Putamen (tissue), 1 donor: Measurements from ENCODE around the gene HSPB1.
"Not testable (repeated sequence)": the region's sequence is repeated elsewhere in the genome, so short reads cannot be mapped to it uniquely, and the experiment has no call there.

Source experiments
- DNase-seq: peaks from one replicate; pipeline ENCODE4 v3.0.0-alpha.2; 2016; ENCODE audit warnings: low spot score

The HSPB1 gene

DNA sequence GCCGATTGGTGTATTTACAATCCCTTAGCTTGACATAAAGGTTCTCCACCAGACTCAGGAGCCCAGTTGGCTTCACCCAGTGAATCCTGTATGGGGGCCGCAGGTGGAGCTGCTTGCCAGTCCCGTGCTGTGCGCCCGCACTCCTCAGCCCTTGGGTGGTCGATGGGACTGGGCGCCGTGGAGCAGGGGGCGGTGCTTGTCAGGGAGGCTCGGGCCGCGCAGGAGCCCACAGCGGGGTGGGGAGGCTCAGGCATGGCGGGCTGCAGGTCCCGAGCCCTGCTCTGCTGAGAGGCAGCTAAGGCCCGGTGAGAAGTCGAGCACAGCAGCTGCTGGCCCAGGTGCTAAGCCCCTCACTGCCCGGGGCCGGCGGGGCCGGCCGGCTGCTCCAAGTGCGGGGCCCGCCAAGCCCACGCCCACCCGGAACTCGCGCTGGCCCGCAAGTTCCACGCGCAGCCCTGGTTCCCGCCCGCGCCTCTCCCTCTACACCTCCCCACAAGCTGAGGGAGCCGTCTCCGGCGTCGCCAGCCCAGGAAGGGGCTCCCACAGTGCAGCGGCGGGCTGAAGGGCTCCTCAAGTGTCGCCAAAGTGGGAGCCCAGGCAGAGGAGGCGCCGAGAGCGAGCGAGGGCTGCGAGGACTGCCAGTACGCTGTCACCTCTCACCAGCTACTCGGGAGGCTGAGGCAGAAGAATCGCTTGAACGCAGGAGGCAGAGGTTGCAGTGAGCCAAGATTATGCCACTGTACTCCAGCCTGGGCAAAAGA is 7.0 kb downstream of the HSPB1 start:
- not testable (repeated sequence) for DNase-seq

GRCh38 chr7:76310102-76310957 is 7.9 kb downstream of the HSPB1 start:
- DNase-seq = no peak

DNA sequence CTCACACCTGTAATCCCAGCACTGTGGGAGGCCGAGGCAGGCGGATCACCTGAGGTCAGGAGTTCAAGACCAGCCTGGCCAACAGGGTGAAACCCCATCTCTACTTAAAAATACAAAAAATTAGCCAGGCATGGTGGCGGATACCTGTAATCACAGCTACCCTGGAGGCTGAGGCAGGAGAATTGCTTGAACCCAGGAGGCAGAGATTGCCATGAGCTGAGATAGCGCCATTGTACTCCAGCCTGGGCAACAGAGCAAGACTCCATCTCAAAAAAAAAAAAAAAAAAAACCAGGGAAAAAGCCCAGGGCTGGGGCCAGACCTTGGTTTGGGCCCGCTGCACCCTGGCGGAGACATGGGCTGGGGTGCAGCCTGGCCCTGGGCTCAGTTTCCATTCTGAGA is 9.4 kb downstream of the HSPB1 start:
- DNase-seq = not testable (repeated sequence)

DNA sequence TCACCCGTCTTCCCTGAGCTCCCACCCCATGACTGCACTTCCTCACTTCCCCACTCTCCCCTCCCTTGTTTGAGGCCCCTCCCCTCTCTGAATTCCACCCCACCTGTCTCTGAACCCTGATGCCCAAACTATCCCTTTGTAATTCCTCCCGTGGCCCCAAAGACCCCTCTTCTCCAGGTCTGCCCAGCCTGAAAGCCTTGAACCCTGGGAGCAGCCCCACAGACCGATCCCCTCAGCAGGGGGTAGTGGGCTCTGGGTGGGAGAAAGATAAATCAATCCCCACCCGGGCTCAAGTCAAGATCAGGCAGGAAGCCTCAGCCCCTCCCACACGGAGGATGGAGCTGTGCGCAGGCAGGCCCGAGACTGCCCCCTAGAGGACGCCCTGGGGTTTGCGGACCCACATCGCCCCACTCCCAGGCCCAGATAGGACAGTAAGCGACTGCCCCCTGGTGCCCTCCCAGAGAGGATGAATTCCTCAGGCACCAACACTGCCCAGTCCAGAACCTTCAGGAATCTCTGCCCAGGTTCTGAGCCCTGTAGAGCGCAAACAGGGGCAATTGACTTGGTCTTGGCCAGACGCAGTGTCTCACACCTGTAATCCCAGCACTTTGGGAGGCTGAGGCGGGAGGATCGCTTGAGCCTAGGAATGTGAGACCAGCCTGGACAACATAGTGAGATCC is 11.7 kb downstream of the HSPB1 start:
- peak; percentile 94 for DNase-seq

DNA sequence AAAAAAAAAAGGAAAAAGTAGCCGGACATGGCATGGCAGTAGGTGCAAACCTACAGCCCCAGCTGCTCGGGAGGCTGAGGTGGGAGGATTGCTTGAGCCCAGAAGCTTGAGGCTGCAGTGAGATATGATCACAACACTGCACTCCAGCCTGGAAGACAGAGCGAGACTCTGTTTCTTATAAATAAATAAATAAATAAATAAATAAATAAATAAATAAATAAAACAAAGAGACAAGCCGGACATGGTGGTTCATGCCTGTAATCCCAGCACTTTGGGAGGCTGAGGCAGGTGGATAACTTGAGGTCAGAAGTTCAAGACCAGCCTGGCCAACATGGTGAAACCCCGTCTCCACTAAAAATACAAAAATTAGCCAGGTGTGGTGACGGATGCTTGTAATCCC is 12.3 kb downstream of the HSPB1 start:
- not testable (repeated sequence) for DNase-seq

- DNase-seq = no peak
These were observed 12.9 kb downstream of the HSPB1 start for GRCh38 chr7:76315364-76315763.

- no peak for DNase-seq
These were observed 14.7 kb downstream of the HSPB1 start for GRCh38 chr7:76316984-76317781.

DNA sequence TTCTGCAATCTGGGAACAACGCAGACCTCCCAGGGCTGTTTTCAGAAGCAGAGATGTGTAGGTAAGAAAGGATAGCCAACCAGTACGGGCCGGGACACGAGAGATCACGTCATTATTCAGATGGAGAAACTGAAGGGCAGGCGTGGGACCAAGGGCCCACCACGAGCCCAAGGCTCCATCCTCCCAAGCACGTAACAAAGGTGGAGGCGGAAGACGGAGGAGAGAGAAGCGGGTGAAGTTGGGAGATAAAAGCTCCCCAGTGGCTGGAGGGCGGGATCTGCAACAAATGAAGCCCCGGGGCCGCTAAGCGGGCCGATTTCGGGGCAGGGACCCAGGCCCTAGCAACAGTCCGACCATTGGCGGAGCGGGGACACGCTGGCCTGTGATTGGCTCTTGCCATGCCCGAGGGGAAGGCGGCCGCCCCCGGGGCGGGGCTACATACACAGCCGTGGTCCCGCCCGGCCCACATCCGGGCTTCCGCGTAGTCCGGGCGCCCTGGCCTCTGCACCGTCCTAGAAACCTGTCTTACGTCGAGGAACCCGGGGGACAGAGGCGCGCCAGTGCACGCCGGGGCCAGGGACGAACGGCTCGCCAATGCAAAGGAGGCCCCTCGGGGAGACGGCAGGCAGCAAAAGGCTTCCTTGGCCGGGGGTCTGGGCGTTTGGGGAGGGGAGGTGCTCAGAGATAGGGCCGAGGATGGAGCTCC is 15.5 kb downstream of the HSPB1 start:
- DNase-seq = peak; percentile 98

- DNase-seq = peak; percentile 59
These were observed 16.2 kb downstream of the HSPB1 start for GRCh38 chr7:76318488-76319353.

DNA sequence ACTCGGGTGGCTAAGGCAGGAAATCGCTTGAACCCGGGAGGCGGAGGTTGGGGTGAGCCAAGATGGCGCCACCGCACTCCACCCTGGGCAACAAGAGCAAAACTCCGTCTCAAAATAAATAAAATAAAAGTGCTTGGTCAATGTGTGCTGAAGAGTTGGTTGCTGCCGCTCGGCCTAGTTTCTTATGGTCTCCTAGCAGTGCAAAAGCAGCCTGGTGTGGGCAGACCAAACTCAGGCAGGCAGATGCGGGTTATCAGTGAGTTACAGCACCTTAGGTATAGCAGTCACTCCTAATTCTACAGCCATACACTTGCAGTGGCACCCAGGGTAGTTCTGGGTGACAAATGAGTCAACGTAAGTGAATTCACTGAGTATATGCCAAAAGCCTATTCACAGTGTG is 22.6 kb downstream of the HSPB1 start:
- DNase-seq = no peak

GRCh38 chr7:76325811-76326210 is 23.3 kb downstream of the HSPB1 start:
- DNase-seq = no peak

- no peak for DNase-seq
These were observed 24.3 kb downstream of the HSPB1 start for GRCh38 chr7:76326646-76327233.

- DNase-seq = no peak
These were observed 25.1 kb downstream of the HSPB1 start for GRCh38 chr7:76327610-76328009.

DNA sequence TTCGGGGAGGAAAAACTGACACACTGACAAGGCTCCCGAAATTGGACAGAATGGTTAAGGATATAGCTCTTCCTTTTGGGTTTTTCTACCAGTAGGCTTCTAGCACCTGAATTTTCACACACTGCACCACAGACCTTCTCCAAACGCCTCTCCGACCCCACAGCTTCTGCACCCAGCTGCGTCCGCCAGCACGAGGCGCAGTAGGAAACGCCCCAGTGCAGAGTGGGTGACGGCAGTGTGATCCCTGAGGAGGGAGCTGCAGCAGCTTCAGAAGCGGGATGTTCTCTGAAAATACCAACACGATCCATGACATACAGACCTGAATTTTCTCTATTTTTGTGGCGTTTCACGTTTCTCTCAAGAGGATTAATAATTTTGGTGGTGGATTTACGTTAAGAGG is 25.9 kb downstream of the HSPB1 start:
- DNase-seq = no peak

DNA sequence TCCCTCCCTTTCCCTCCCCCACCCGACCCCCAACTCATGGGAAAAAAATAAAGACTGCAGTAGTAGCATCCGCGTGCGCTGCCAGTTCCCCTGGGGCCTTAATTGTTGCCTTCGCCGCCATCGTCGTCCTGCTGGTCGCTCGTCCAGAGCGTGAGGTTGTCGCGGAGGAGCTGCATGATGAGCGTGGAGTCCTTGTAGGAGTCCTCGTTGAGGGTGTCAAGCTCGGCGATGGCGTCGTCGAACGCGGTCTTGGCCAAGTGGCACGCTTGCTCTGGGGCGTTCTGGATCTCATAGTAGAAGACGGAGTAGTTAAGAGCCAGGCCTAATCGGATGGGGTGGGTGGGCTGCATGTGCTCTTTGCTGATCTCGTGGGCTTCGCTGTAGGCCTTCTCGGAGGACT is 27.0 kb downstream of the HSPB1 start:
- DNase-seq = no peak

- no peak for DNase-seq
These were observed 27.8 kb downstream of the HSPB1 start for GRCh38 chr7:76330261-76330660.

- no peak for DNase-seq
These were observed 28.2 kb downstream of the HSPB1 start for GRCh38 chr7:76330673-76331072.

DNA sequence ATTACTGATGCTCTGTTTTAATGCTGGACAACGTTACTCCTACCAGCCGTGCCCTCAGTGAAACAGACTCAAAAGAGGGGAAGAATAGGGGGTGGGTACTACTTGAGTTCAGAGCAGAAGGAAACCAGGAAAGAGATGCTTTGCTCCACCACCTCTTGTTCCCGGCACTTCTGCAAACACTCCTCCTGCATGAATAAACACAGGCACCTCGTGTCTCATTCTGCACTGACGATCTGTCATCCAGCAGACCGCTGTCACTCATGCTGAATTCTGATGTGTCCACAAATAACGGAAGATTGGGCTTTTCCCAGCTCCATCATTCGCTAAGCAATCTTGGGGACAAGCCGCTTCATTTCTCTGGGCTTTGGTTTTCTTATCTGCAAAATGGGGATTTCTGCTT is 29.6 kb downstream of the HSPB1 start:
- DNase-seq = no peak

DNA sequence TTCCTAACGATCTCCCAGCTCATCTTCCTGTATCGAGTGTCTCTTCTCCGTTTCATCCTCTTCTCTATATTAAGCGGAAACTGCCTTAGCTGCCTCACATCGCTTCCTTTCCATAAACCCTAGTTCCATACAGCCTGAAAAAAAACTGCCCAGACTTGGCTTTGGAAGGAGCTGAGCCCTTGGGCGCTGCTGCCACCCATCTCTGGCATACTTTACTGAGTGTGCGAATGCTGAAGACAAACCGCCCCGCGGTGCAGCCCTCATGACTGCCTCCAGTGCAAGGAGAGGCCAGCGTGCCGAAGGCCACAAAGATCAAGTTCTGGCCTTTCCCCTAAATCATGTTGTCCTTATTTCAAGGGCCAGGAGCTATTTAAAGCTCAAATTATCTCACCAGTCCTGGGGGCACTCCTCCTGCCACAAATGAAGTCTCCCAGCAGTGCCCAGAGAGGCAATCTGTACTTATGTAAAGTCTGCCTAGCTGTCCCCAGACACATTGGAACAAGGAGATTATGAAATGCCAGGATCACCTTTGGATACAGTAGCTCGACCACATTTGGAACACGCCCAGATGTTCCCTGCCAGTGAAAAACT is 31.1 kb downstream of the HSPB1 start:
- DNase-seq = no peak
